SK-N-SH (cell line): ENCODE measurements around the gene MAP1B.

Experiments used
- CHD2 ChIP-seq: fragments of 150-350 bp; IDR thresholded peaks from 2 replicates; pipeline ENCODE4 v1.6.1; 2018; ENCODE audit warnings: low read length; ENCODE audit not compliant: partially characterized antibody
- CTCF ChIP-seq: fragments of 200-600 bp; sonication (generic); IDR thresholded peaks from 2 replicates; pipeline ENCODE4 v1.6.1; 2017; ENCODE audit warnings: antibody characterized with exemption, mild to moderate bottlenecking, moderate library complexity
- EP300 ChIP-seq, 2 experiments: IDR thresholded peaks; 2 replicates each; pipeline versions ENCODE4 v1.4.0 to v1.6.1; 2012; ENCODE audit warnings: borderline replicate concordance in 1 of 2, low read depth in 1 of 2, low read length in 1 of 2
- FOXJ3 ChIP-seq: sonication (generic); formaldehyde crosslinking; IDR thresholded peaks from 2 replicates; pipeline ENCODE4 v1.5.1; 2020; ENCODE audit warnings: mild to moderate bottlenecking, missing genetic modification reagents
- FOXM1 ChIP-seq: IDR thresholded peaks from 2 replicates; pipeline ENCODE4 v1.4.0; 2012; ENCODE audit warnings: low read depth, mild to moderate bottlenecking
- IRF3 ChIP-seq: fragments of 150-350 bp; IDR thresholded peaks from 2 replicates; pipeline ENCODE4 v1.6.1; 2016; ENCODE audit warnings: mild to moderate bottlenecking, low read depth, low read length
- MEF2A ChIP-seq: IDR thresholded peaks from 2 replicates; pipeline ENCODE4 v1.4.0; 2012; ENCODE audit warnings: low read depth, borderline replicate concordance
- PBX3 ChIP-seq: IDR thresholded peaks from 2 replicates; pipeline ENCODE4; 2012
- POLR2AphosphoS5 ChIP-seq: IDR thresholded peaks from 2 replicates; pipeline ENCODE4 v1.6.1; 2012; ENCODE audit warnings: low read depth, low read length
- REST ChIP-seq: IDR thresholded peaks from 2 replicates; pipeline ENCODE4 v1.6.1; 2012; ENCODE audit warnings: mild to moderate bottlenecking, low read depth, low read length, moderate library complexity
- SMC3 ChIP-seq: IDR thresholded peaks from 2 replicates; pipeline ENCODE4 v1.6.1; 2012; ENCODE audit warnings: low read depth, low read length, improper control_type of control experiment
- TAF1 ChIP-seq: IDR thresholded peaks from 2 replicates; pipeline ENCODE4 v1.6.1; 2012; ENCODE audit warnings: low read depth, mild to moderate bottlenecking, low read length, moderate library complexity, borderline replicate concordance
- USF2 ChIP-seq: fragments of 150-350 bp; IDR thresholded peaks from 2 replicates; pipeline ENCODE4 v1.6.1; 2017; ENCODE audit warnings: antibody characterized with exemption, low read length, low read depth, borderline replicate concordance
- ZBTB33 ChIP-seq: IDR thresholded peaks from 2 replicates; pipeline ENCODE4 v1.4.0; 2012; ENCODE audit warnings: low read depth, borderline replicate concordance

GRCh38 chr5:72206994-72207393, 99.7 kb downstream of the MAP1B start:
- TF ChIP-seq FOXJ3 (CRISPR knock-in tag) (no peak), CTCF (no peak), ZBTB33 (no peak), MEF2A (no peak), REST (no peak), USF2 (no peak), EP300 (IDR thresholded peaks at IDR 0.05; ENCODE audit: borderline replicate concordance in 1 of 2, low read depth in 1 of 2, low read length in 1 of 2) (no peak), FOXM1 (no peak), CHD2 (no peak), PBX3 (peak; percentile 55), POLR2AphosphoS5 (no peak), IRF3 (no peak), TAF1 (no peak), SMC3 (no peak)
